ENCODE results near the gene YAP1. TPM values are rescaled to one million over a fixed set of nuclear protein-coding genes. Genes with fewer than 3 reads are reported as not detected.

Gene YAP1
- total and polyA plus RNA-seq, 4 donors: 3.7 to 65.6 (median 18.3) TPM

DNA sequence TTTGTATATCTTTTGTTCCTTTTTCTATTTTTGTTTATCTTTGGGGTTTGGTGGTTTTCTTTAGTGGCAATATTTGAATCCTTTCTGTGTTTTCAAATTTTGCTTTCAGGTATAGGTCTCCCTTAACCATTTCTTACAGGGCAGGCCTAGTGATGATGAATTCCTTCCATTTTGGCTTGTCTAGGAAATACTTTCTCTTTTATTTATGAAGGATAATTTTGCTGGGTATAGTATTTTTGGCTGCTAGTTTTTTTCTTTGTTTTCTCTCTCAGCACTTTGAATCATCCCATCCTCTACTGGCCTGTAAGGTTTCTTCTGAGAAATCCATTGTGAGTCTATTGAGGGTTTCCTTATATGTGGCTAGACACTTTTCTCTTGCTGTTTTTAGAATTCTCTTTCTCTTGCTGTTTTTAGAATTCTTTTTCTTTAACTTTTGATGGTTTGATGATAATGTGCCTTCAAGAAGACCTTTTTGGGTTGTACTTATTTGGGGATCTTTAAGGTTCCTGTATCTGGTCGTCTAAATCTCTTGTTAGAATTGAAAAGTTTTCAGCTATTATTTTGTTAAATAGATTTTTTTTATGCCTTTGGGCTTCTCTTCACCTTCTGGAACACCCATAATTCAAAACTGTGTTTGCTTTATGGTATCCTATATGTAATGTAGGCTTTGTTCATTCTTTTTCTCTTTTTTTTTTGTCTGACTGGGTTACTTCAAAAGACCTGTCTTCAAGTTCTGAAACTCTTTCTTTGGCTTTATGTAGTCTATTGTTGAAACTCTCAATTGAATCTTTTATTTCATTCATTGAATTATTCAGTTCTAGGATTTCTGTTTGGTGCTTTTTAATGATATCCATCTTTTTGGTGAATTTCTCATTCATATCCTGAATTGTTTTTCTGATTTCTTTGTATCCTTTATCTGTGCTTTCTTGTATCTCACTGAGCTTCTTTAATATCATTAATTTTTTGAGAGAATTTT, 38.5 kb upstream of the YAP1 start:
- Histone ChIP-seq H3K27me3 (ENCODE audit: control insufficient read depth in 4 of 4, insufficient read depth in 4 of 4, low read length in 3 of 4) (no peaks in the 10 kb centered on the region), H3K9ac (ENCODE audit: low read depth in 1 of 2, low read length in 2 of 2) (no peak overlapping the region), H3K4me1 (ENCODE audit: control insufficient read depth in 4 of 4, insufficient read depth in 4 of 4, low read length in 3 of 4) (no peaks in the 10 kb centered on the region), H3K36me3 (ENCODE audit: control insufficient read depth in 4 of 4, insufficient read depth in 3 of 4, low read depth in 1 of 4, low read length in 3 of 4) (no peaks in the 10 kb centered on the region), H3K9me3 (ENCODE audit: control insufficient read depth in 4 of 4, low read length in 3 of 4) (peaks cover 0 to 16% (median 3%) of the 10 kb centered on the region in 4 donors), H3K27ac (ENCODE audit: low read depth in 1 of 2, low read length in 2 of 2) (no peak overlapping the region), H3K4me3 (ENCODE audit: low read depth in 1 of 3, low read length in 3 of 3) (no peak overlapping the region)
- WGBS: 73% methylated on average over 1 of the region's 1 CpG
- TF ChIP-seq, protein P1, sequence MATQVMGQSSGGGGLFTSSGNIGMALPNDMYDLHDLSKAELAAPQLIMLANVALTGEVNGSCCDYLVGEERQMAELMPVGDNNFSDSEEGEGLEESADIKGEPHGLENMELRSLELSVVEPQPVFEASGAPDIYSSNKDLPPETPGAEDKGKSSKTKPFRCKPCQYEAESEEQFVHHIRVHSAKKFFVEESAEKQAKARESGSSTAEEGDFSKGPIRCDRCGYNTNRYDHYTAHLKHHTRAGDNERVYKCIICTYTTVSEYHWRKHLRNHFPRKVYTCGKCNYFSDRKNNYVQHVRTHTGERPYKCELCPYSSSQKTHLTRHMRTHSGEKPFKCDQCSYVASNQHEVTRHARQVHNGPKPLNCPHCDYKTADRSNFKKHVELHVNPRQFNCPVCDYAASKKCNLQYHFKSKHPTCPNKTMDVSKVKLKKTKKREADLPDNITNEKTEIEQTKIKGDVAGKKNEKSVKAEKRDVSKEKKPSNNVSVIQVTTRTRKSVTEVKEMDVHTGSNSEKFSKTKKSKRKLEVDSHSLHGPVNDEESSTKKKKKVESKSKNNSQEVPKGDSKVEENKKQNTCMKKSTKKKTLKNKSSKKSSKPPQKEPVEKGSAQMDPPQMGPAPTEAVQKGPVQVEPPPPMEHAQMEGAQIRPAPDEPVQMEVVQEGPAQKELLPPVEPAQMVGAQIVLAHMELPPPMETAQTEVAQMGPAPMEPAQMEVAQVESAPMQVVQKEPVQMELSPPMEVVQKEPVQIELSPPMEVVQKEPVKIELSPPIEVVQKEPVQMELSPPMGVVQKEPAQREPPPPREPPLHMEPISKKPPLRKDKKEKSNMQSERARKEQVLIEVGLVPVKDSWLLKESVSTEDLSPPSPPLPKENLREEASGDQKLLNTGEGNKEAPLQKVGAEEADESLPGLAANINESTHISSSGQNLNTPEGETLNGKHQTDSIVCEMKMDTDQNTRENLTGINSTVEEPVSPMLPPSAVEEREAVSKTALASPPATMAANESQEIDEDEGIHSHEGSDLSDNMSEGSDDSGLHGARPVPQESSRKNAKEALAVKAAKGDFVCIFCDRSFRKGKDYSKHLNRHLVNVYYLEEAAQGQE (IDR thresholded peaks at IDR 0.05): no peak
- no peak for TF ChIP-seq YY1 (IDR thresholded peaks at IDR 0.05)
- TF ChIP-seq HNF4A (conservative IDR thresholded peaks at IDR 0.05): no peak
- no peak for DNase-seq (ENCODE audit: low spot score)

- H3K9ac ChIP-seq (ENCODE audit: low read depth in 1 of 2, low read length in 2 of 2): no peak overlapping the region
- TF ChIP-seq RAD21 (IDR thresholded peaks at IDR 0.05) (no peak), JUND (IDR thresholded peaks at IDR 0.05) (no peak), NR2F2 (IDR thresholded peaks at IDR 0.05) (no peak), MAX (IDR thresholded peaks at IDR 0.05) (no peak), SP1 (IDR thresholded peaks at IDR 0.05) (no peak), FOXA1 (IDR thresholded peaks at IDR 0.05) (no peak), FOXA2 (IDR thresholded peaks at IDR 0.05) (no peak), YY1 (IDR thresholded peaks at IDR 0.05) (no peak), HNF4A (conservative IDR thresholded peaks at IDR 0.05) (no peak), TAF1 (conservative IDR thresholded peaks at IDR 0.05) (no peak), HNF4G (IDR thresholded peaks at IDR 0.05) (no peak), ATF3 (IDR thresholded peaks at IDR 0.05) (no peak), GABPA (IDR thresholded peaks at IDR 0.05 in 1 of 2, conservative IDR thresholded peaks at IDR 0.05 in 1 of 2) (no peak)
- TF ChIP-seq, protein P2, sequence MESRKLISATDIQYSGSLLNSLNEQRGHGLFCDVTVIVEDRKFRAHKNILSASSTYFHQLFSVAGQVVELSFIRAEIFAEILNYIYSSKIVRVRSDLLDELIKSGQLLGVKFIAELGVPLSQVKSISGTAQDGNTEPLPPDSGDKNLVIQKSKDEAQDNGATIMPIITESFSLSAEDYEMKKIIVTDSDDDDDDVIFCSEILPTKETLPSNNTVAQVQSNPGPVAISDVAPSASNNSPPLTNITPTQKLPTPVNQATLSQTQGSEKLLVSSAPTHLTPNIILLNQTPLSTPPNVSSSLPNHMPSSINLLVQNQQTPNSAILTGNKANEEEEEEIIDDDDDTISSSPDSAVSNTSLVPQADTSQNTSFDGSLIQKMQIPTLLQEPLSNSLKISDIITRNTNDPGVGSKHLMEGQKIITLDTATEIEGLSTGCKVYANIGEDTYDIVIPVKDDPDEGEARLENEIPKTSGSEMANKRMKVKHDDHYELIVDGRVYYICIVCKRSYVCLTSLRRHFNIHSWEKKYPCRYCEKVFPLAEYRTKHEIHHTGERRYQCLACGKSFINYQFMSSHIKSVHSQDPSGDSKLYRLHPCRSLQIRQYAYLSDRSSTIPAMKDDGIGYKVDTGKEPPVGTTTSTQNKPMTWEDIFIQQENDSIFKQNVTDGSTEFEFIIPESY (IDR thresholded peaks at IDR 0.05): no peak
- TF ChIP-seq, protein P3, sequence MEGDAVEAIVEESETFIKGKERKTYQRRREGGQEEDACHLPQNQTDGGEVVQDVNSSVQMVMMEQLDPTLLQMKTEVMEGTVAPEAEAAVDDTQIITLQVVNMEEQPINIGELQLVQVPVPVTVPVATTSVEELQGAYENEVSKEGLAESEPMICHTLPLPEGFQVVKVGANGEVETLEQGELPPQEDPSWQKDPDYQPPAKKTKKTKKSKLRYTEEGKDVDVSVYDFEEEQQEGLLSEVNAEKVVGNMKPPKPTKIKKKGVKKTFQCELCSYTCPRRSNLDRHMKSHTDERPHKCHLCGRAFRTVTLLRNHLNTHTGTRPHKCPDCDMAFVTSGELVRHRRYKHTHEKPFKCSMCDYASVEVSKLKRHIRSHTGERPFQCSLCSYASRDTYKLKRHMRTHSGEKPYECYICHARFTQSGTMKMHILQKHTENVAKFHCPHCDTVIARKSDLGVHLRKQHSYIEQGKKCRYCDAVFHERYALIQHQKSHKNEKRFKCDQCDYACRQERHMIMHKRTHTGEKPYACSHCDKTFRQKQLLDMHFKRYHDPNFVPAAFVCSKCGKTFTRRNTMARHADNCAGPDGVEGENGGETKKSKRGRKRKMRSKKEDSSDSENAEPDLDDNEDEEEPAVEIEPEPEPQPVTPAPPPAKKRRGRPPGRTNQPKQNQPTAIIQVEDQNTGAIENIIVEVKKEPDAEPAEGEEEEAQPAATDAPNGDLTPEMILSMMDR (IDR thresholded peaks at IDR 0.05; ENCODE audit: low read depth, low read length, missing input control): no peak
- H3K4me1 ChIP-seq (ENCODE audit: control insufficient read depth in 4 of 4, insufficient read depth in 4 of 4, low read length in 3 of 4): no peaks in the 10 kb centered on the region
- H3K9me3 ChIP-seq (ENCODE audit: control insufficient read depth in 4 of 4, low read length in 3 of 4): peaks cover 0 to 16% (median 3%) of the 10 kb centered on the region in 4 donors
- no peak overlapping the region for H3K27ac ChIP-seq (ENCODE audit: low read depth in 1 of 2, low read length in 2 of 2)
- DNase-seq (ENCODE audit: low spot score): no peak
- H3K27me3 ChIP-seq (ENCODE audit: control insufficient read depth in 4 of 4, insufficient read depth in 4 of 4, low read length in 3 of 4): no peaks in the 10 kb centered on the region
- no peak overlapping the region for H3K4me3 ChIP-seq (ENCODE audit: low read depth in 1 of 3, low read length in 3 of 3)
- no peaks in the 10 kb centered on the region for H3K36me3 ChIP-seq (ENCODE audit: control insufficient read depth in 4 of 4, insufficient read depth in 3 of 4, low read depth in 1 of 4, low read length in 3 of 4)
- WGBS: 93% methylated on average over 2 of the region's 2 CpGs
Measured at GRCh38 chr11:102073253-102073652, 37.0 kb upstream of the YAP1 start.

Measured in liver (tissue), 9 donors.